GM23338 (cell line): ENCODE results near the gene KLHDC1. TPM values are rescaled to one million over a fixed set of nuclear protein-coding genes. Genes with fewer than 3 reads are reported as not detected.
"Not testable (repeated sequence)": the region's sequence is repeated elsewhere in the genome, so short reads cannot be mapped to it uniquely, and the experiment has no call there.

Experiments used
- ATAC-seq: fragments of 200-7000 bp; cut with Tn5 transposase; 3 replicates; pipeline ENCODE4 v1.9.1; 2020
- DNase-seq: peaks from one replicate; pipeline ENCODE4 v3.0.0-alpha.2; 2015; ENCODE audit warnings: low spot score
- H2AFZ ChIP-seq: fragments of 200-600 bp; sonication (generic); 2 replicates; pipeline ENCODE4 v1.8.0; 2016; ENCODE audit warnings: antibody characterized with exemption, mild to moderate bottlenecking, moderate library complexity
- H3F3A ChIP-seq: fragments of 200-600 bp; sonication (generic); replicated peaks from 2 replicates; pipeline ENCODE4 v1.8.0; 2017; ENCODE audit warnings: antibody characterized with exemption, mixed run types, low read depth
- H3K27ac ChIP-seq: fragments of 200-600 bp; sonication (generic); 2 replicates; pipeline ENCODE4 v1.6.1; 2016; ENCODE audit warnings: low read depth
- H3K27me3 ChIP-seq: fragments of 200-600 bp; sonication (generic); 2 replicates; pipeline ENCODE4 v1.8.0; 2016; ENCODE audit warnings: mild to moderate bottlenecking, mixed run types, moderate library complexity; ENCODE audit not compliant: insufficient read depth
- H3K36me3 ChIP-seq: fragments of 200-600 bp; sonication (generic); 2 replicates; pipeline ENCODE4 v1.8.0; 2016; ENCODE audit warnings: mild to moderate bottlenecking; ENCODE audit not compliant: insufficient read depth
- H3K4me1 ChIP-seq: fragments of 200-600 bp; sonication (generic); 2 replicates; pipeline ENCODE4 v1.8.0; 2016; ENCODE audit warnings: mild to moderate bottlenecking, moderate library complexity; ENCODE audit not compliant: insufficient read depth
- H3K4me2 ChIP-seq: fragments of 200-600 bp; sonication (generic); 2 replicates; pipeline ENCODE4 v1.7.1; 2017; ENCODE audit warnings: mixed run types
- H3K4me3 ChIP-seq: fragments of 200-600 bp; sonication (generic); 2 replicates; pipeline ENCODE4 v1.6.1; 2016; ENCODE audit warnings: mixed run types
- H3K79me2 ChIP-seq: fragments of 200-600 bp; sonication (generic); replicated peaks from 2 replicates; pipeline ENCODE4 v1.8.0; 2017; ENCODE audit warnings: mild to moderate bottlenecking; ENCODE audit not compliant: insufficient read depth
- H3K9me2 ChIP-seq: fragments of 200-600 bp; sonication (generic); 2 replicates; pipeline ENCODE4 v1.8.0; 2017; ENCODE audit not compliant: insufficient read depth
- H4K20me1 ChIP-seq: fragments of 200-600 bp; sonication (generic); replicated peaks from 2 replicates; pipeline ENCODE4 v1.8.0; 2017; ENCODE audit warnings: mild to moderate bottlenecking; ENCODE audit not compliant: insufficient read depth
- H3K27ac Mint-ChIP-seq: 2 replicates; pipeline ENCODE4 v1.8.0; 2020; ENCODE audit warnings: inconsistent platforms, mild to moderate bottlenecking, moderate library complexity, mixed read lengths
- H3K27me3 Mint-ChIP-seq: 3 replicates; pipeline ENCODE4 v1.8.0; 2022; ENCODE audit warnings: low read depth, mild to moderate bottlenecking, moderate library complexity, mixed read lengths, inconsistent platforms; ENCODE audit not compliant: insufficient read depth, poor library complexity
- H3K36me3 Mint-ChIP-seq: 3 replicates; pipeline ENCODE4 v1.8.0; 2021; ENCODE audit warnings: low read depth, mild to moderate bottlenecking, inconsistent platforms, moderate library complexity, mixed read lengths
- H3K4me1 Mint-ChIP-seq: 3 replicates; pipeline ENCODE4 v1.8.0; 2020; ENCODE audit warnings: mild to moderate bottlenecking, inconsistent platforms, mixed read lengths
- H3K4me3 Mint-ChIP-seq: 3 replicates; pipeline ENCODE4 v1.8.0; 2021; ENCODE audit warnings: moderate library complexity, mild to moderate bottlenecking, inconsistent platforms, mixed read lengths
- H3K9me3 Mint-ChIP-seq: 3 replicates; pipeline ENCODE4 v1.8.0; 2020; ENCODE audit warnings: moderate library complexity, mild to moderate bottlenecking, inconsistent platforms, mixed read lengths
- CTCF ChIP-seq, 2 experiments: fragments of 200-600 bp in 1 of 2; sonication (generic) in 1 of 2; conservative IDR thresholded peaks; 2 replicates each; pipeline versions ENCODE4 v1.5.1 to v1.6.1; 2016 to 2017; ENCODE audit warnings: antibody characterized with exemption in 2 of 2, low read depth in 2 of 2, mild to moderate bottlenecking in 2 of 2, moderate library complexity in 1 of 2
- JUNB ChIP-seq: IDR thresholded peaks from one replicate; pipeline ENCODE4 v1.6.1; 2016; ENCODE audit warnings: antibody characterized with exemption; ENCODE audit not compliant: unreplicated experiment
- NANOG ChIP-seq: IDR thresholded peaks from 2 replicates; pipeline ENCODE4 v1.6.1; 2016; ENCODE audit warnings: antibody characterized with exemption, borderline replicate concordance
- ZNF114 ChIP-seq: fragments of 250-450 bp; sonication (Bioruptor Pico); IDR thresholded peaks from 2 replicates; pipeline ENCODE4 v1.5.0; 2020; ENCODE audit warnings: mild to moderate bottlenecking, moderate library complexity
- ZNF331 ChIP-seq: fragments of 250-450 bp; sonication (Bioruptor Pico); IDR thresholded peaks from 2 replicates; pipeline ENCODE4 v1.5.0; 2020; ENCODE audit warnings: low read depth, mild to moderate bottlenecking, moderate library complexity
- polyA plus RNA-seq: library from polyadenylated mRNA; unstranded; fragments of >200 nt; fragmentation: Nextera tagmentation; extraction: Ambion mirVana; gene quantifications from 2 replicates; pipeline ENCODE4 v1.2.1, GENCODE V29; 2016
- total RNA-seq: library from RNA; depleted of rRNA; stranded (reverse); fragments of >200 nt; shearing (Covaris generic); gene quantifications from 2 replicates; pipeline ENCODE4 v1.2.3, GENCODE V29; 2014
- TF ChIP-seq, protein P1 (sequence below): fragments of 250-450 bp; sonication (Bioruptor Pico); IDR thresholded peaks from 2 replicates; pipeline ENCODE4 v1.5.0; 2020; ENCODE audit warnings: mild to moderate bottlenecking, moderate library complexity

Gene KLHDC1
- total and polyA plus RNA-seq, 2 experiments from 2014 or later = 4.0 TPM; not detected in 1

DNA sequence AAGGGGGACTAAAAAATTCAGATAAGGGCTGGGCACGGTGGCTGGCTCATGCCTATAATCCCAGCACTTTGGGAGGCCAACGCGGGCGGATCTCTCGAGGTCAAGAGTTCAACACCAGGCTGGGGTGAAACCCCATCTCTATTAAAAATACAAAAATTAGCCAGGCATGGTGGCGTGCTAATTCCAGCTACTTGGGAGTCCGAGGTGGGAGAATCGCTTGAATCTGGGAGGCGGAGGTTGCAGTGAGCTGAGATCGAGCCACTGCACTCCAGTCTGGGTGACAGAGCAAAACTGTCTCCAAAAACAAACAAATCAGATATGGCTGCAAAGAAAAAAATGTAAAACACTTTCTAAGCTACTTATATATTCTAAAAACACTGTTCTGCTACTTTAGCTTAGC is 78.8 kb downstream of the KLHDC1 start:
- H3K27me3 Mint-ChIP-seq, ATAC-seq, H3K4me2 ChIP-seq, H4K20me1 ChIP-seq, H3K4me3 ChIP-seq, H3K27ac Mint-ChIP-seq, H3K9me2 ChIP-seq, H3K27ac ChIP-seq, DNase-seq, H3K4me3 Mint-ChIP-seq, H3K27me3 ChIP-seq, H2AFZ ChIP-seq, H3K36me3 ChIP-seq, H3K9me3 Mint-ChIP-seq: not testable (repeated sequence)
- Histone ChIP-seq H3K79me2 (peaks cover 33% of the 10 kb centered on the region), H3K4me1 (peaks cover 15% of the 10 kb centered on the region), H3F3A (peaks cover 13% of the 10 kb centered on the region; the same call in 1 of the 2 replicates)
- H3K4me1 Mint-ChIP-seq = peaks cover 19% of the 10 kb centered on the region
- H3K36me3 Mint-ChIP-seq = peaks cover 20% of the 10 kb centered on the region

DNA sequence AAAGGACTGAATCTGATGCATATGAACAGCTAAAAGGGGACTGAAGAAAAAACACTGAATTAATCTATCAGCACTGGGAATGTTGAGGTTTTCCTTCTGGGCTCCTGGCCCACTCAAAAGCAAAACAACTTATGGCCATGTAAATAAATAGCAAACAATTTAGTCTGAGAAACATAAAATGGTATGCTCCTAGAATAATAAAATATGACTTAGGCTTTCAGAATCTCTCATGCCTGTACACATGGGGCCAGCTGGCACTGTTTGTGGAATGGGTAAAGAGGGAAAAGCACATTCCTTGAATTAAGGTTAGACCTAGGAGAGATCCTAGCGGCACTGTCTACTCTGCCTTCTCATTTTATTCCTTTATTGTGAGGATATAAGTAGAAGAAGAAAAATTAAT is 81.2 kb downstream of the KLHDC1 start:
- Histone ChIP-seq H3K36me3 (peaks cover 7% of the 10 kb centered on the region; the same call in 1 of the 2 replicates), H3K4me1 (peaks cover 9% of the 10 kb centered on the region), H3K27me3 (no peaks in the 10 kb centered on the region), H3K9me2 (no peaks in the 10 kb centered on the region), H3K27ac (no peak overlapping the region), H3K79me2 (peaks cover 29% of the 10 kb centered on the region), H3F3A (no peaks in the 10 kb centered on the region), H3K4me3 (no peak overlapping the region), H2AFZ (no peak overlapping the region), H3K4me2 (no peak overlapping the region), H4K20me1 (0 out of 2 replicates have a peak, but pooled peaks cover 4% of the 10 kb centered on the region)
- TF ChIP-seq ZNF114 (CRISPR knock-in tag) (no peak), NANOG (no peak), CTCF (conservative IDR thresholded peaks at IDR 0.05; ENCODE audit: low read depth in 2 of 2) (no peak)
- no peaks in the 10 kb centered on the region for H3K9me3 Mint-ChIP-seq
- peaks cover 13% of the 10 kb centered on the region for H3K4me1 Mint-ChIP-seq
- H3K4me3 Mint-ChIP-seq = no peak overlapping the region
- no peak overlapping the region; the same call in 1 of the 2 replicates for H3K27ac Mint-ChIP-seq
- H3K27me3 Mint-ChIP-seq = peaks cover 3% of the 10 kb centered on the region
- ATAC-seq = no peak
- no peak for DNase-seq
- H3K36me3 Mint-ChIP-seq = peaks cover 39% of the 10 kb centered on the region

DNA sequence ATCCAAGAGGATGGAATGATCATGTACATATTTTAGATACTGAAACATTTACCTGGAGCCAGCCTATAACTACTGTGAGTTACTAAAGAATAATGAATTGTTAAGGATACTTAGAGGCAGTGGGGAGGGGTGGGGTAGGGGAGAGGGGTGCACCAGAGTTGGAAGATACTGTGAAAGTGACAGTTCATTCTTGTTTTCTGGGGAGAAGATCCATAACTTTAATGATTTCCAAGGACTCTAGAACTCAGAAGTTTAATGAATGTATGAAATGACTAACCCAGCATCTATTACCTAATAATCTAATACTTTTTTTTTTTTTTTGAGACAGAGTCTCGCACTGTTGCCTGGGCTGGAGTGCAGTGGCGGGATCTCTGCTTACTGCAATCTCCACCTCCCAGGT is 85.5 kb downstream of the KLHDC1 start:
- Histone ChIP-seq H3K27ac (no peak overlapping the region), H3K4me3 (no peak overlapping the region), H3K79me2 (no peaks in the 10 kb centered on the region), H3K4me2 (no peak overlapping the region), H3K9me2 (no peaks in the 10 kb centered on the region), H3K4me1 (no peaks in the 10 kb centered on the region), H3K27me3 (no peaks in the 10 kb centered on the region), H2AFZ (no peak overlapping the region), H4K20me1 (peaks cover 14% of the 10 kb centered on the region; the same call in 1 of the 2 replicates), H3K36me3 (peaks cover 43% of the 10 kb centered on the region), H3F3A (no peaks in the 10 kb centered on the region)
- TF ChIP-seq JUNB (no peak), ZNF331 (no peak)
- TF ChIP-seq, protein P1, sequence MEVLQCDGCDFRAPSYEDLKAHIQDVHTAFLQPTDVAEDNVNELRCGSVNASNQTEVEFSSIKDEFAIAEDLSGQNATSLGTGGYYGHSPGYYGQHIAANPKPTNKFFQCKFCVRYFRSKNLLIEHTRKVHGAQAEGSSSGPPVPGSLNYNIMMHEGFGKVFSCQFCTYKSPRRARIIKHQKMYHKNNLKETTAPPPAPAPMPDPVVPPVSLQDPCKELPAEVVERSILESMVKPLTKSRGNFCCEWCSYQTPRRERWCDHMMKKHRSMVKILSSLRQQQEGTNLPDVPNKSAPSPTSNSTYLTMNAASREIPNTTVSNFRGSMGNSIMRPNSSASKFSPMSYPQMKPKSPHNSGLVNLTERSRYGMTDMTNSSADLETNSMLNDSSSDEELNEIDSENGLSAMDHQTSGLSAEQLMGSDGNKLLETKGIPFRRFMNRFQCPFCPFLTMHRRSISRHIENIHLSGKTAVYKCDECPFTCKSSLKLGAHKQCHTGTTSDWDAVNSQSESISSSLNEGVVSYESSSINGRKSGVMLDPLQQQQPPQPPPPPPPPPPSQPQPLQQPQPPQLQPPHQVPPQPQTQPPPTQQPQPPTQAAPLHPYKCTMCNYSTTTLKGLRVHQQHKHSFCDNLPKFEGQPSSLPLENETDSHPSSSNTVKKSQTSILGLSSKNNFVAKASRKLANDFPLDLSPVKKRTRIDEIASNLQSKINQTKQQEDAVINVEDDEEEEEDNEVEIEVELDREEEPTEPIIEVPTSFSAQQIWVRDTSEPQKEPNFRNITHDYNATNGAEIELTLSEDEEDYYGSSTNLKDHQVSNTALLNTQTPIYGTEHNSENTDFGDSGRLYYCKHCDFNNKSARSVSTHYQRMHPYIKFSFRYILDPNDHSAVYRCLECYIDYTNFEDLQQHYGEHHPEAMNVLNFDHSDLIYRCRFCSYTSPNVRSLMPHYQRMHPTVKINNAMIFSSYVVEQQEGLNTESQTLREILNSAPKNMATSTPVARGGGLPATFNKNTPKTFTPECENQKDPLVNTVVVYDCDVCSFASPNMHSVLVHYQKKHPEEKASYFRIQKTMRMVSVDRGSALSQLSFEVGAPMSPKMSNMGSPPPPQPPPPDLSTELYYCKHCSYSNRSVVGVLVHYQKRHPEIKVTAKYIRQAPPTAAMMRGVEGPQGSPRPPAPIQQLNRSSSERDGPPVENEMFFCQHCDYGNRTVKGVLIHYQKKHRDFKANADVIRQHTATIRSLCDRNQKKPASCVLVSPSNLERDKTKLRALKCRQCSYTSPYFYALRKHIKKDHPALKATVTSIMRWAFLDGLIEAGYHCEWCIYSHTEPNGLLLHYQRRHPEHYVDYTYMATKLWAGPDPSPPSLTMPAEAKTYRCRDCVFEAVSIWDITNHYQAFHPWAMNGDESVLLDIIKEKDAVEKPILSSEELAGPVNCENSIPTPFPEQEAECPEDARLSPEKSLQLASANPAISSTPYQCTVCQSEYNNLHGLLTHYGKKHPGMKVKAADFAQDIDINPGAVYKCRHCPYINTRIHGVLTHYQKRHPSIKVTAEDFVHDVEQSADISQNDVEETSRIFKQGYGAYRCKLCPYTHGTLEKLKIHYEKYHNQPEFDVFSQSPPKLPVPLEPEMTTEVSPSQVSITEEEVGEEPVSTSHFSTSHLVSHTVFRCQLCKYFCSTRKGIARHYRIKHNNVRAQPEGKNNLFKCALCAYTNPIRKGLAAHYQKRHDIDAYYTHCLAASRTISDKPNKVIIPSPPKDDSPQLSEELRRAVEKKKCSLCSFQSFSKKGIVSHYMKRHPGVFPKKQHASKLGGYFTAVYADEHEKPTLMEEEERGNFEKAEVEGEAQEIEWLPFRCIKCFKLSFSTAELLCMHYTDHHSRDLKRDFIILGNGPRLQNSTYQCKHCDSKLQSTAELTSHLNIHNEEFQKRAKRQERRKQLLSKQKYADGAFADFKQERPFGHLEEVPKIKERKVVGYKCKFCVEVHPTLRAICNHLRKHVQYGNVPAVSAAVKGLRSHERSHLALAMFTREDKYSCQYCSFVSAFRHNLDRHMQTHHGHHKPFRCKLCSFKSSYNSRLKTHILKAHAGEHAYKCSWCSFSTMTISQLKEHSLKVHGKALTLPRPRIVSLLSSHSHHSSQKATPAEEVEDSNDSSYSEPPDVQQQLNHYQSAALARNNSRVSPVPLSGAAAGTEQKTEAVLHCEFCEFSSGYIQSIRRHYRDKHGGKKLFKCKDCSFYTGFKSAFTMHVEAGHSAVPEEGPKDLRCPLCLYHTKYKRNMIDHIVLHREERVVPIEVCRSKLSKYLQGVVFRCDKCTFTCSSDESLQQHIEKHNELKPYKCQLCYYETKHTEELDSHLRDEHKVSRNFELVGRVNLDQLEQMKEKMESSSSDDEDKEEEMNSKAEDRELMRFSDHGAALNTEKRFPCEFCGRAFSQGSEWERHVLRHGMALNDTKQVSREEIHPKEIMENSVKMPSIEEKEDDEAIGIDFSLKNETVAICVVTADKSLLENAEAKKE = no peak
- peaks cover 70% of the 10 kb centered on the region for H3K36me3 Mint-ChIP-seq
- H3K4me3 Mint-ChIP-seq = no peak overlapping the region
- H3K4me1 Mint-ChIP-seq = no peaks in the 10 kb centered on the region
- peaks cover 1% of the 10 kb centered on the region for H3K27me3 Mint-ChIP-seq
- no peak overlapping the region for H3K27ac Mint-ChIP-seq
- no peak for DNase-seq
- ATAC-seq = no peak
- H3K9me3 Mint-ChIP-seq = no peaks in the 10 kb centered on the region
